ENCODE data around the gene LYZL1.

The LYZL1 gene

DNA sequence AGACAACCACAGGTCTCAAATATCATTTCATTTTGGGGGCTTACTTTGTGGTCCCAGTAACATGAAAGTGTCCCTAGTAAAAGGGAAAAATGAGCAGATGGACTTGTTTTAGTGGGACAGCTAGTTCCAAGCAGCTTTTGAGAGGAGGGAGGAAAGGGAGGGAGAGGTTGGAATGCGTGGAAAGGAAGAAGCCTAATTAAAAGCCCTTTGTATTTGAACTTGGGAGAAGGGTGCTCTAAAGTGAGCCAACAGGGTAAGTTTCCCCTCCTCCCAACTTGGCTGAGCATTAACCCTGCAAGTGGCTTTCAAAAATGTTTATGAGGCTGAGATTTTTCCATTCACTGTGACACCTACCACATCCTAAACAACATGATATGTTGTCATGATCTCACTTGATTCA lies 38.8 kb upstream of the LYZL1 start:
- Histone ChIP-seq H3K9ac (ENCODE audit: low read depth, low read length) (no peak overlapping the region), H3K27me3 (ENCODE audit: control insufficient read depth, insufficient read depth, low read length) (no peaks in the 10 kb centered on the region), H3K36me3 (ENCODE audit: control insufficient read depth, insufficient read depth, low read length) (no peaks in the 10 kb centered on the region), H3K9me3 (ENCODE audit: control insufficient read depth, insufficient read depth, low read length) (no peaks in the 10 kb centered on the region), H3K4me1 (ENCODE audit: control insufficient read depth, insufficient read depth, low read length) (peaks cover 5% of the 10 kb centered on the region; the same call in 1 of the 2 replicates), H3K4me3 (ENCODE audit: low read depth, low read length) (no peak overlapping the region), H3K27ac (ENCODE audit: low read depth, low read length) (no peak overlapping the region)

DNA sequence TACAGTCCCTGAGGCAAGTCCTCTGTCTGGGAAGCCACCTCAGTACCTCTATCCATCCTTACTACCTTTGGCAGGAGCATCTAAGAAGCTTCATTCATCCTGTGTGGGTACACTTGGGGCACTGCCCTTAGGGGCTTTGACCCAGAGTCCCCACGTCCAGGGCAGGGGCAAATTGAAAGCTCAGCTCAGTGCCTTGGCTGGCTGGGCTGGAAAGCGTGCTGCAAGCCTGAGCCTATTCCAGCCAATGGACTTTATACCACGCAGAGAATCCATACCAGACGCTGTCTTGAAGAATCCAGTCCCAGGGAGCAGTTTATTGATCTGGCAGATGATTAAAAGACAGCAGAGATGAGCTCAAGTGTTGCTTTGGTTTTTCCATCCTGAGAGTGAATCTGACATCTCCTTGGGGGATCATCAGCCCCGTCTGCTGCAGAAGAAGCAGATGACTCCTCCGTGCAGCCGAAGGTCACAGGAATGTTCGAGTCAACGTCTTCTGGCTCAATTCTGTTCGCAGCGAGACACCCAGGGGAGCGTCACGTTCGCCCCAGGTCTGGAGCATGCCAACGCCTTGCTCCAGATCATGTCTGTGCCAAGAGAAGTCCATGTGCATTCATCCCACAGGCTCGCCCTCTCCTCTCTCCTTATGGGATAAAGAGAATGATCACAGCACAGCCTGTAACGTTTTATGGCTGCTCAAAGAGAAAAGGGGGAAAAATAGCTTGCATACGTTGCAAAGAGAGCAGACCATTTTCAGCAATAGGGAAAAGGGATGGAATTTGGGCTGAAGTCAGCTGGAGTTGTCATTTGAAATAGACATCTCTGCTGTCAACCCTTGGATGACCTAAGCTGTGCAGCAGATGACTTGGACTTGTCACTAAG lies 35.8 kb upstream of the LYZL1 start:
- Histone ChIP-seq H3K36me3 (ENCODE audit: control insufficient read depth, insufficient read depth, low read length) (no peaks in the 10 kb centered on the region), H3K9ac (ENCODE audit: low read depth, low read length) (no peak overlapping the region), H3K27me3 (ENCODE audit: control insufficient read depth, insufficient read depth, low read length) (no peaks in the 10 kb centered on the region), H3K9me3 (ENCODE audit: control insufficient read depth, insufficient read depth, low read length) (no peaks in the 10 kb centered on the region), H3K4me1 (ENCODE audit: control insufficient read depth, insufficient read depth, low read length) (peaks cover 13% of the 10 kb centered on the region; the same call in 1 of the 2 replicates), H3K27ac (ENCODE audit: low read depth, low read length) (no peak overlapping the region), H3K4me3 (ENCODE audit: low read depth, low read length) (no peak overlapping the region)

DNA sequence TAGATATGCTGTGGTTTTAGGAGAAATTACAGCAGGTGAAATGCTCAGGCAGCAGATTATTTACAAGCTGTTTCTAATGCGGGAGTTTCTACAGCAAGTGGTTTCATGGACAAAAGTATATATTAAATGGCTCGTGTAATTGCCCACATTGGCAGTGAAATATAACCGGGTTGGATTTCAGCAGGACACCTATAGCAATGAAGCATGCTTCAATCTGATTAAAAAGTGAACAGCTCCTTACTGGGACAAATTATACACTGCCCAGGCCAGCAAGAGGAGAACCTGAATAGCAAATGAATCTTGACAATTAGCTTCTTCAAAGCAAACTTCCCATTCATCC lies 35.2 kb upstream of the LYZL1 start:
- Histone ChIP-seq H3K4me3 (ENCODE audit: low read depth, low read length) (no peak overlapping the region), H3K27me3 (ENCODE audit: control insufficient read depth, insufficient read depth, low read length) (no peaks in the 10 kb centered on the region), H3K36me3 (ENCODE audit: control insufficient read depth, insufficient read depth, low read length) (no peaks in the 10 kb centered on the region), H3K4me1 (ENCODE audit: control insufficient read depth, insufficient read depth, low read length) (peaks cover 13% of the 10 kb centered on the region; the same call in 1 of the 2 replicates), H3K9ac (ENCODE audit: low read depth, low read length) (no peak overlapping the region), H3K9me3 (ENCODE audit: control insufficient read depth, insufficient read depth, low read length) (no peaks in the 10 kb centered on the region), H3K27ac (ENCODE audit: low read depth, low read length) (no peak overlapping the region)

DNA sequence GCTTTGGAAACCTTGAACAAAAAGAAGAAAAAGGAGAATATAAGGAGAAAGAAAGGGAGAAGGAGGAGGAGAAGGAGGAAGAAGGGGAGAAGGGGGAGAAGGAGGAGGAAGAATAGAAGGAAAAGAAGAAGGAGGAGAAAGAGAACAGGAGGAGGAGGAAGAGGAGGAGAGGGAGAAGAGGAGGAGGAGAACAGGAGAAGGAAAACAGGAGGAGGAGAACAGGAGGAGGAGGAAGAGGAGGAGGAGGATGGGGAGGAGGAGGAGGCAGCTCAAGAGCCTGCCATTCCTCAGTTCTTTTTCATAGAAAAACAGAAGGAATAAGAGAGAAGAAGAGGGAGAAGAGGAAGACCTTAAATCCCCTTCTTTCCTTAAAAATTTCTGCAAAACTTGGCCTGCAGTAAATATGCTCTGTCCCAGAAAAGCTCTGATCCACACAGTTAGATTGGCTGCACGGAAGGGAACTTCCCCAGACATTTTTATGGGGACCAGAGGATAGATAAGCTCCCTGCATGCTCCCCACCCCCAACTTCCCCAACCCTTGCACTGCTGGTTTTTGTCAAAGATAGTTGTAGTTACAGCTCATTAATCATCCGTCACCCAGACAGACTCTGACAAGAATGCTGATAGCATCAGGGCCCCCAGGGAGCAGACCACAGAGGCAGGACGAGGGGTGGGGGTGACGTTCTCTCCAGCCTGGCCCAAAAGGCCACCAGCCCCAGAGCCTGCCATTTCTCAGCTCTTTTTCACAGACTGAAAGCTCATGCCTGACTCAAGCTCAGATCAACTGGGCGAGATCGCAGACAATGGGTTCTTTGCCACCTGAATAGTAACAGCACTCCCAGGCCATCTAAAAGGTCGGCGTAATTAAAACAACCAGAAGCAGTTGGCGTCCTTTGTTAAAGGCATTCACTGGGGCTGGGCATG lies 34.5 kb upstream of the LYZL1 start:
- Histone ChIP-seq H3K9me3 (ENCODE audit: control insufficient read depth, insufficient read depth, low read length) (no peaks in the 10 kb centered on the region), H3K4me1 (ENCODE audit: control insufficient read depth, insufficient read depth, low read length) (peaks cover 13% of the 10 kb centered on the region; the same call in 1 of the 2 replicates), H3K27me3 (ENCODE audit: control insufficient read depth, insufficient read depth, low read length) (no peaks in the 10 kb centered on the region), H3K9ac (ENCODE audit: low read depth, low read length) (no peak overlapping the region), H3K27ac (ENCODE audit: low read depth, low read length) (peak overlapping the region; percentile 26), H3K4me3 (ENCODE audit: low read depth, low read length) (no peak overlapping the region), H3K36me3 (ENCODE audit: control insufficient read depth, insufficient read depth, low read length) (no peaks in the 10 kb centered on the region)

DNA sequence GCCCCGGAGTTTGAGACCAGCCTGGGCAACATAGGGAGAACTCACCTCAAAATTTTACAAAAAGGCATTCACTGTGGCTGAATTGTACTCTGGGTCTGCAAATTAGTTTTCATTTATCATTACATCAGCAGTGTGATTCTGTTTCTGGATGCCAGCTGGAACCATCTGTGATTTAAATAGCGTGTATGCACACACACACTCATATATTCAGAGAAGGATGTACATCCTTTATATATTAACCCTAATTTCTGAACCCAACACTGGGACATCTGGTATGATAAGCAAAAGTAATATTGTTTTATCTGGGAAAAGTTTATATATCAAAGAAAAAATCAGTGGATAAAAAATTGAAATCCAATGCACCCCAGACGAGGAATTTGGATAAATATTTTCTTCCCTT lies 33.8 kb upstream of the LYZL1 start:
- Histone ChIP-seq H3K4me1 (ENCODE audit: control insufficient read depth, insufficient read depth, low read length) (peaks cover 13% of the 10 kb centered on the region; the same call in 1 of the 2 replicates), H3K27ac (ENCODE audit: low read depth, low read length) (peak overlapping the region; percentile 26), H3K36me3 (ENCODE audit: control insufficient read depth, insufficient read depth, low read length) (no peaks in the 10 kb centered on the region), H3K9me3 (ENCODE audit: control insufficient read depth, insufficient read depth, low read length) (no peaks in the 10 kb centered on the region), H3K27me3 (ENCODE audit: control insufficient read depth, insufficient read depth, low read length) (no peaks in the 10 kb centered on the region), H3K9ac (ENCODE audit: low read depth, low read length) (no peak overlapping the region), H3K4me3 (ENCODE audit: low read depth, low read length) (no peak overlapping the region)

DNA sequence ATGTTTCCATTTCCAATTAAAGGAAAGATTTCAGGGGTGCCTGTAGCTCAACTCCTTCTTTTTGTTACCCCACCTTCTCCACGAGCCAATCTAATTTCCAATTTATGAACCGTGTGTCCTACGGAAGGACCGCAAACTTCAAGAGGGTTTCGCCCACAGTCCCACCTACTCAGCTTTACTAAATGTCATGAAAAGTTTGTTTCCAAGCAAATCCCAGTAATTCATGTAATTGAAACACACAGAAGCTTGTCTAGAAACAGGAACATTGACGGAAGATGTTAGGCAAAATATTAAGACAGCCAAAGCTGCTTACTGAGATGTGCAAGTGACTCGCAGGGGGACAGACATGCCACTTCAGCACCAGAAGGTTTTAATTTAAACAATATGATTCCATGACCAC lies 32.9 kb upstream of the LYZL1 start:
- Histone ChIP-seq H3K9me3 (ENCODE audit: control insufficient read depth, insufficient read depth, low read length) (no peaks in the 10 kb centered on the region), H3K27me3 (ENCODE audit: control insufficient read depth, insufficient read depth, low read length) (no peaks in the 10 kb centered on the region), H3K36me3 (ENCODE audit: control insufficient read depth, insufficient read depth, low read length) (no peaks in the 10 kb centered on the region), H3K4me1 (ENCODE audit: control insufficient read depth, insufficient read depth, low read length) (peaks cover 13% of the 10 kb centered on the region; the same call in 1 of the 2 replicates), H3K9ac (ENCODE audit: low read depth, low read length) (no peak overlapping the region), H3K4me3 (ENCODE audit: low read depth, low read length) (no peak overlapping the region), H3K27ac (ENCODE audit: low read depth, low read length) (no peak overlapping the region)

DNA sequence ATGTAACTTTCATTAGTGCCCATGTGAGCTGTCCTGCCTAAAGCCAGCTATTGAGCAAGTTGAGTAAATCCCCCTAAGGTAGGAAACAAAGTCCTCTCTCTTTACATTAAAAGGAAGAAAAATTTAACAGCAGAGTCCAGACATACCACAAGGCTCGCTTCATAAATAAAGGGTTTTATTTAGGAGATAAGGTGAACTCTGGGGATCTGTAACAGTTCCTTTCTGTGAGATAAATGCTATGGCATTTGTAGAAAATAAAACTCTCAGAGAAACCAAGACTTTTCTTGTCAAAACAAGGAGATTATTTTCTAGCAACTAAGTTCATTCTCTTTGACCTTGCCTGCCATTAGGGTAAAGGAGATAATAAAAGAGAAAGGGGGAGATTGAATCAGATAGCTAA lies 32.3 kb upstream of the LYZL1 start:
- Histone ChIP-seq H3K27me3 (ENCODE audit: control insufficient read depth, insufficient read depth, low read length) (no peaks in the 10 kb centered on the region), H3K4me1 (ENCODE audit: control insufficient read depth, insufficient read depth, low read length) (peaks cover 13% of the 10 kb centered on the region; the same call in 1 of the 2 replicates), H3K9me3 (ENCODE audit: control insufficient read depth, insufficient read depth, low read length) (no peaks in the 10 kb centered on the region), H3K36me3 (ENCODE audit: control insufficient read depth, insufficient read depth, low read length) (no peaks in the 10 kb centered on the region), H3K9ac (ENCODE audit: low read depth, low read length) (no peak overlapping the region), H3K27ac (ENCODE audit: low read depth, low read length) (no peak overlapping the region), H3K4me3 (ENCODE audit: low read depth, low read length) (no peak overlapping the region)

DNA sequence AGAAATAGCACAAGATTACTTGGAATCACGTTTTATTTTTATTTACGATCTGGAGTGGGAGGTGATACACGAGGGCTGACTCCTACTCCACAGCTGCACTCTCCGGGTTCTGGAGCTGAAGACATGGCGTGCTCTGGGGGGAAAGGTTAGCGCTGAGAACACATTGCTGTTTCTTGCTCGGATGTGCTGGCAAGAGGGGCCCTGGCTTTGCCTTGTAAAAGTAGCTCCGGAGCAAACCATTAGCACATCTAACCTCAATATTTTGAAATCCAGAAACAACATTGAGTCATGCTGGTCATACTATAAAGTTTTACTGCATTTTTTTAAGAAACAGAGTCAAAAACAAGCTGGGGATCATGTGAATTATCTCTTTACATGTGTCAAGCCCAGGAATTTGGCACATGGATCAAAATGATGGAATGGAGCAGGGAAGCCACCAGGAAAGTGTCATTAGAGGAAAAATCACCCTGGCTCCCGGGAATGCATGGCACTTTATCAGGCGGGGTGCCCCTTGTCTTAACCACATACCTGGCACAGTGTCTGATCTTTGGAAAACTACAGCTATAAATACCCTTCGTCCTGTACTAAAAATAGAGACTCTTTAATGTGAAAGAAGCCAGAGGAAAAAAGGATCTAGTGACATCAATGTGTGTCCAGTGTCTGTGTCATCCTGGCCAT lies 31.6 kb upstream of the LYZL1 start:
- H3K27ac ChIP-seq (ENCODE audit: low read depth, low read length), result no peak overlapping the region
- no peaks in the 10 kb centered on the region for H3K9me3 ChIP-seq (ENCODE audit: control insufficient read depth, insufficient read depth, low read length)
- no peak overlapping the region for H3K4me3 ChIP-seq (ENCODE audit: low read depth, low read length)
- H3K36me3 ChIP-seq (ENCODE audit: control insufficient read depth, insufficient read depth, low read length), result no peaks in the 10 kb centered on the region
- H3K27me3 ChIP-seq (ENCODE audit: control insufficient read depth, insufficient read depth, low read length), result no peaks in the 10 kb centered on the region
- H3K4me1 ChIP-seq (ENCODE audit: control insufficient read depth, insufficient read depth, low read length), result peaks cover 13% of the 10 kb centered on the region; the same call in 1 of the 2 replicates
- no peak overlapping the region for H3K9ac ChIP-seq (ENCODE audit: low read depth, low read length)

DNA sequence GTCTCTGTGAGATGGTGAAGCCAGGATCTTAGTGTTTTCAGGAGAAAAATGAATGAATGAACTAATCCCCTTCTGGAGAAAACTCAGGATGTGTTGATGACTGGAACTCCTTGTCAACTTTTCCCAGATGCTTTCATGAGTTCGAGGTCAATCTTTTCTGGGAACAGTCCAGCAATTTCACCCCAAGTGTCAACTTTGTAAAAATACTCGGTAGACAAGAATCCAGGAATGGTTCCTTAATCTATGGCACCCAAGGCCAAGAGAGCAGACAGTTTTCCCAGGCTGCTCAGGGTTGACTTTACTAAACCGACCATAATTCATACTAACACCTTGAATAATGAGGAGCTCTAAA lies 31.1 kb upstream of the LYZL1 start:
- Histone ChIP-seq H3K36me3 (ENCODE audit: control insufficient read depth, insufficient read depth, low read length) (no peaks in the 10 kb centered on the region), H3K4me1 (ENCODE audit: control insufficient read depth, insufficient read depth, low read length) (peaks cover 13% of the 10 kb centered on the region; the same call in 1 of the 2 replicates), H3K9me3 (ENCODE audit: control insufficient read depth, insufficient read depth, low read length) (no peaks in the 10 kb centered on the region), H3K4me3 (ENCODE audit: low read depth, low read length) (no peak overlapping the region), H3K27ac (ENCODE audit: low read depth, low read length) (no peak overlapping the region), H3K27me3 (ENCODE audit: control insufficient read depth, insufficient read depth, low read length) (no peaks in the 10 kb centered on the region), H3K9ac (ENCODE audit: low read depth, low read length) (no peak overlapping the region)

DNA sequence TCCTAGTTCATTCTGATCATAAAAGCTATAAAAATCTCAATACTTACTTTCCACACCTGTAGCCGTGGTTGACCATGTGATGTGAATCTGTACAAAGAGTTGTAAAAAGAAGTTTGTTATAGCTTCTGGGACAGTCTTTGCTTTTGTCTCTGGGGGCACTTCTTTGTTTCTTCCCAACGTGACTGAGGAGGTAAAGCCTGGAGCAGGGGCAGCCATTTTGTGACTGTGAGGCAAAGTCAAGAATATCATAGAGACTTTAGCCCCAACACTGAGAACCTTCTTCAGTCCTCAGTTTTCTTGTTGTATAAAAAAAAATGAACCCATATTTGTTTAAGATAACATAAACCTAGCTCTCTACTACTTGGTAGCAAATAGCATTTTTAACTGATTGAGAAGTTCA lies 29.4 kb upstream of the LYZL1 start:
- Histone ChIP-seq H3K27me3 (ENCODE audit: control insufficient read depth, insufficient read depth, low read length) (no peaks in the 10 kb centered on the region), H3K4me1 (ENCODE audit: control insufficient read depth, insufficient read depth, low read length) (peaks cover 13% of the 10 kb centered on the region; the same call in 1 of the 2 replicates), H3K36me3 (ENCODE audit: control insufficient read depth, insufficient read depth, low read length) (no peaks in the 10 kb centered on the region), H3K9me3 (ENCODE audit: control insufficient read depth, insufficient read depth, low read length) (no peaks in the 10 kb centered on the region), H3K4me3 (ENCODE audit: low read depth, low read length) (no peak overlapping the region), H3K27ac (ENCODE audit: low read depth, low read length) (no peak overlapping the region), H3K9ac (ENCODE audit: low read depth, low read length) (no peak overlapping the region)

Data from HUES48 (cell line).